IMR-90 (cell line): Measurements from ENCODE around the gene ROBO2. TPM values are rescaled to one million over a fixed set of nuclear protein-coding genes. Genes with fewer than 3 reads are reported as not detected.

Experiments
- ATAC-seq: fragments of 200-7000 bp; cut with Tn5 transposase; 2 replicates; pipeline ENCODE4 v1.9.1; 2020; ENCODE audit warnings: low read depth, mild to moderate bottlenecking, moderate library complexity
- BruUV-seq: library from RNA; stranded (reverse); fragments of 400-500 nt; replicated peaks from 2 replicates; lab custom pipeline; 2021; lab: Mats Ljungman, UMichigan
- CTCF ChIA-PET: fragments of 300-600 bp; formaldehyde crosslinking; extraction: SDS; loops from one replicate; lab custom pipeline; 2021; ENCODE audit warnings: antibody characterized with exemption; lab: Yijun Ruan, JAX
- POLR2A ChIA-PET: fragments of 300-600 bp; sonication (Branson Sonifier 250); formaldehyde crosslinking; loops from one replicate; lab custom pipeline; 2022; ENCODE audit warnings: antibody characterized with exemption; ENCODE audit not compliant: unreplicated experiment; lab: Charles Lee
- DNase-seq: peaks from one replicate; pipeline ENCODE4 v3.0.0; 2013
- H2AFZ ChIP-seq: replicated peaks from 2 replicates; pipeline ENCODE3; 2013; ENCODE audit warnings: low read length, mild to moderate bottlenecking; ENCODE audit not compliant: poor library complexity
- H2AK5ac ChIP-seq: 2 replicates; pipeline ENCODE4 v1.6.1; 2013; ENCODE audit warnings: low read depth, low read length, inconsistent platforms
- H2AK9ac ChIP-seq: replicated peaks from 2 replicates; pipeline ENCODE3; 2013; ENCODE audit warnings: mild to moderate bottlenecking, low read depth, low read length, moderate library complexity; ENCODE audit not compliant: poor library complexity
- H2BK120ac ChIP-seq: 2 replicates; pipeline ENCODE4 v1.6.1; 2013; ENCODE audit warnings: low read depth, low read length, inconsistent platforms
- H2BK15ac ChIP-seq: 3 replicates; pipeline ENCODE4 v1.6.1; 2013; ENCODE audit warnings: low read depth, low read length, inconsistent platforms
- H2BK20ac ChIP-seq: 2 replicates; pipeline ENCODE4 v1.6.1; 2013; ENCODE audit warnings: low read depth, mild to moderate bottlenecking, inconsistent platforms, low read length, moderate library complexity
- H2BK5ac ChIP-seq: 2 replicates; pipeline ENCODE4 v1.6.1; 2013; ENCODE audit warnings: mild to moderate bottlenecking, low read depth, low read length, inconsistent platforms; ENCODE audit not compliant: poor library complexity, severe bottlenecking
- H3K14ac ChIP-seq: replicated peaks from 2 replicates; pipeline ENCODE4 v1.6.1; 2013; ENCODE audit warnings: low read depth, low read length, inconsistent platforms
- H3K18ac ChIP-seq: 2 replicates; pipeline ENCODE4 v1.6.1; 2013; ENCODE audit warnings: low read depth, low read length, control low read depth
- H3K23ac ChIP-seq: 2 replicates; pipeline ENCODE4 v1.6.1; 2013; ENCODE audit warnings: low read depth, low read length, inconsistent platforms
- H3K27ac ChIP-seq: 2 replicates; pipeline ENCODE4 v1.5.1; 2013; ENCODE audit warnings: mild to moderate bottlenecking, control low read depth, low read length; ENCODE audit not compliant: insufficient read depth
- H3K27me3 ChIP-seq: 2 replicates; pipeline ENCODE4 v1.6.1; 2013; ENCODE audit warnings: low read length; ENCODE audit not compliant: control insufficient read depth, insufficient read depth
- H3K36me3 ChIP-seq: 2 replicates; pipeline ENCODE4 v1.6.1; 2013; ENCODE audit warnings: low read length, mixed read lengths; ENCODE audit not compliant: control insufficient read depth, insufficient read depth
- H3K4ac ChIP-seq: 2 replicates; pipeline ENCODE4 v1.6.1; 2013; ENCODE audit warnings: low read depth, low read length, inconsistent platforms
- H3K4me1 ChIP-seq: 2 replicates; pipeline ENCODE4 v1.6.1; 2013; ENCODE audit warnings: low read length, mixed read lengths; ENCODE audit not compliant: control insufficient read depth, insufficient read depth
- H3K4me2 ChIP-seq: 2 replicates; pipeline ENCODE4 v1.6.1; 2013; ENCODE audit warnings: low read depth, mild to moderate bottlenecking, control low read depth, low read length, moderate library complexity
- H3K4me3 ChIP-seq: 2 replicates; pipeline ENCODE4 v1.5.1; 2013; ENCODE audit warnings: low read depth, mild to moderate bottlenecking, control low read depth, low read length, moderate library complexity; ENCODE audit not compliant: insufficient read depth
- H3K56ac ChIP-seq: 2 replicates; pipeline ENCODE4 v1.6.1; 2013; ENCODE audit warnings: low read length, inconsistent platforms; ENCODE audit not compliant: insufficient read depth; ENCODE audit errors: extremely low read depth
- H3K79me1 ChIP-seq, 2 experiments: 2 replicates each; pipeline ENCODE4 v1.6.1; 2013; ENCODE audit warnings: low read length in 2 of 2, inconsistent platforms in 1 of 2, low read depth in 1 of 2
- H3K9ac ChIP-seq: 2 replicates; pipeline ENCODE4 v1.6.1; 2013; ENCODE audit warnings: low read depth, low read length, control low read depth
- H3K9me1 ChIP-seq: 2 replicates; pipeline ENCODE4 v1.6.1; 2013; ENCODE audit warnings: low read length, inconsistent platforms; ENCODE audit not compliant: insufficient read depth
- H3K9me3 ChIP-seq: 2 replicates; pipeline ENCODE4 v1.6.1; 2013; ENCODE audit warnings: low read length; ENCODE audit not compliant: control insufficient read depth, insufficient read depth
- H4K20me1 ChIP-seq: 2 replicates; pipeline ENCODE4 v1.6.1; 2013; ENCODE audit warnings: low read length, inconsistent platforms; ENCODE audit not compliant: insufficient read depth
- H4K5ac ChIP-seq: 2 replicates; pipeline ENCODE4 v1.6.1; 2013; ENCODE audit warnings: mild to moderate bottlenecking, low read depth, low read length, control low read depth
- H4K8ac ChIP-seq, 2 experiments: 2 replicates each; pipeline ENCODE4 v1.6.1; 2013; ENCODE audit warnings: low read depth in 2 of 2, low read length in 2 of 2, control low read depth in 1 of 2, inconsistent platforms in 1 of 2
- H4K91ac ChIP-seq: 2 replicates; pipeline ENCODE4 v1.6.1; 2013; ENCODE audit warnings: low read depth, low read length, inconsistent platforms; ENCODE audit not compliant: insufficient read depth
- BHLHE40 ChIP-seq: fragments of 150-350 bp; IDR thresholded peaks from 2 replicates; pipeline ENCODE4 v1.6.1; 2016; ENCODE audit warnings: mild to moderate bottlenecking, low read depth, low read length
- CEBPB ChIP-seq: IDR thresholded peaks from 2 replicates; pipeline ENCODE4 v1.6.1; 2012; ENCODE audit warnings: low read depth, low read length, improper control_type of control experiment
- CHD1 ChIP-seq: IDR thresholded peaks from 2 replicates; pipeline ENCODE4 v1.6.1; 2012; ENCODE audit warnings: low read depth, low read length, improper control_type of control experiment
- FOS ChIP-seq: fragments of 150-350 bp; IDR thresholded peaks from 2 replicates; pipeline ENCODE4 v1.6.1; 2016; ENCODE audit warnings: low read depth, low read length
- MAFK ChIP-seq: IDR thresholded peaks from 2 replicates; pipeline ENCODE4 v1.6.1; 2012; ENCODE audit warnings: low read depth, low read length, improper control_type of control experiment
- MAZ ChIP-seq: IDR thresholded peaks from 2 replicates; pipeline ENCODE4 v1.6.1; 2012; ENCODE audit warnings: low read depth, mild to moderate bottlenecking, low read length, improper control_type of control experiment, moderate library complexity, borderline replicate concordance
- MXI1 ChIP-seq: IDR thresholded peaks from 2 replicates; pipeline ENCODE4 v1.6.1; 2012; ENCODE audit warnings: low read depth, mild to moderate bottlenecking, low read length, moderate library complexity, borderline replicate concordance
- NFE2L2 ChIP-seq: fragments of 150-350 bp; IDR thresholded peaks from 2 replicates; pipeline ENCODE4 v1.6.1; 2016; ENCODE audit warnings: low read depth, mild to moderate bottlenecking, low read length
- POLR2A ChIP-seq: IDR thresholded peaks from 2 replicates; pipeline ENCODE4 v1.6.1; 2012; ENCODE audit warnings: mild to moderate bottlenecking, low read depth, low read length
- RAD21 ChIP-seq: IDR thresholded peaks from 2 replicates; pipeline ENCODE4 v1.6.1; 2012; ENCODE audit warnings: low read length, improper control_type of control experiment
- RCOR1 ChIP-seq: IDR thresholded peaks from 2 replicates; pipeline ENCODE4 v1.6.1; 2012; ENCODE audit warnings: mild to moderate bottlenecking, low read length, improper control_type of control experiment; ENCODE audit not compliant: insufficient replicate concordance
- RFX5 ChIP-seq: IDR thresholded peaks from 2 replicates; pipeline ENCODE4 v1.8.0; 2012; ENCODE audit warnings: low read depth, mild to moderate bottlenecking, low read length, moderate library complexity
- SMC3 ChIP-seq: fragments of 150-350 bp; IDR thresholded peaks from 2 replicates; pipeline ENCODE4 v1.6.1; 2016; ENCODE audit warnings: low read depth, mild to moderate bottlenecking, antibody characterized with exemption, low read length, moderate library complexity
- USF2 ChIP-seq: fragments of 150-350 bp; IDR thresholded peaks from 2 replicates; pipeline ENCODE4 v1.6.1; 2017; ENCODE audit warnings: mild to moderate bottlenecking, antibody characterized with exemption, low read length, low read depth
- WGBS, 2 experiments: methylation state at CpG; one replicate each; pipeline versions ENCODE4 v1.1.5 to v1.1.7; 2013; ENCODE audit warnings: missing lambda C conversion rate in 2 of 2; ENCODE audit not compliant: insufficient read length in 1 of 2; ENCODE audit errors: extremely low coverage in 2 of 2; 5-methylcytosine and 5-hydroxymethylcytosine counted together
- dilution Hi-C: fragments of 300-500 bp; cut with HindIII; formaldehyde crosslinking; loops from one replicate; pipeline ENCODE4 v1.14.3; 2018; ENCODE audit warnings: low sequenced_read_pairs; ENCODE audit not compliant: unreplicated experiment
- in situ Hi-C: fragments of 300-500 bp; cut with MboI; formaldehyde crosslinking; loops from 3 replicates; pipeline ENCODE4 v1.14.3; 2019; ENCODE audit warnings: low sequenced_read_pairs, inconsistent platforms, mixed read lengths
- intact Hi-C: fragments of 100-400 bp; cut with micrococcal nuclease; formaldehyde crosslinking; loops from 2 replicates; pipeline ENCODE4 v1.10.0; 2022
- polyA plus RNA-seq, 3 experiments: library from polyadenylated mRNA; depleted of rRNA; stranded (reverse); fragments of >200 nt; gene quantifications; 2 replicates each; pipeline ENCODE4 v1.2.3, GENCODE V29; 2012; ENCODE audit warnings: low replicate concordance in 1 of 3
- total RNA-seq: library from RNA; depleted of rRNA; stranded (reverse); fragments of >200 nt; gene quantifications from 2 replicates; pipeline ENCODE4 v1.2.3, GENCODE V29; 2012
- TF ChIP-seq, protein P1 (sequence below): conservative IDR thresholded peaks from 2 replicates; pipeline ENCODE4 v1.5.1; 2012; ENCODE audit warnings: mild to moderate bottlenecking, low read depth, low read length, improper control_type of control experiment
- TF ChIP-seq, protein P2 (sequence below): fragments of 150-350 bp; IDR thresholded peaks from 2 replicates; pipeline ENCODE4 v1.6.1; 2016; ENCODE audit warnings: low read depth, mild to moderate bottlenecking, low read length, moderate library complexity, borderline replicate concordance

ROBO2 gene
- total and polyA plus RNA-seq, 2 of the 4 experiments (the other 2 are of a cell fraction), result 9.3 to 14.5 TPM

- ATAC-seq (no peak), DNase-seq (no peak)
- no peak overlapping the region for H4K5ac ChIP-seq
- CTCF ChIA-PET, result interaction anchor here (0.6 kb wide), 1 partner anchor 246 kb away, joined by 3 read pairs; no protein-coding TSS in a partner anchor
- H4K8ac ChIP-seq, result no peak overlapping the region
- no peaks in the 10 kb centered on the region for H3K4me1 ChIP-seq
- no peak overlapping the region for H3K56ac ChIP-seq
- intact Hi-C loops (no loop called here), dilution Hi-C loops (no loop called here), in situ Hi-C loops (no loop called here)
- H2AK5ac ChIP-seq, result no peak overlapping the region
- no peaks in the 10 kb centered on the region for H3K79me1 ChIP-seq
- H2AK9ac ChIP-seq, result no peak overlapping the region
- no peaks in the 10 kb centered on the region for H3K9me1 ChIP-seq
- BruUV-seq, result no TSS peak
- no peak overlapping the region for H2BK120ac ChIP-seq
- WGBS, 2 experiments, result no CpG with 5 or more reads among the region's 3 CpGs
- H3K36me3 ChIP-seq, result no peaks in the 10 kb centered on the region
- H2AFZ ChIP-seq, result no peak overlapping the region
- H3K23ac ChIP-seq, result no peak overlapping the region
- no peak overlapping the region for H2BK5ac ChIP-seq
- no peak overlapping the region for H2BK15ac ChIP-seq
- H3K9ac ChIP-seq, result no peak overlapping the region
- H4K91ac ChIP-seq, result no peak overlapping the region
- no peak overlapping the region for H2BK20ac ChIP-seq
- no peaks in the 10 kb centered on the region for H3K27me3 ChIP-seq
- H3K14ac ChIP-seq, result no peak overlapping the region
- no peak overlapping the region for H3K4me2 ChIP-seq
- H3K27ac ChIP-seq, result no peak overlapping the region
- H3K4ac ChIP-seq, result no peak overlapping the region
- no peaks in the 10 kb centered on the region for H3K9me3 ChIP-seq
- POLR2A ChIA-PET, result no interaction called here
- no peaks in the 10 kb centered on the region for H4K20me1 ChIP-seq
- H3K18ac ChIP-seq, result no peak overlapping the region
- TF ChIP-seq RAD21 (no peak), USF2 (no peak), RFX5 (no peak), POLR2A (no peak), SMC3 (no peak), MAFK (no peak), BHLHE40 (no peak), FOS (no peak), CEBPB (no peak), MXI1 (no peak), RCOR1 (no peak), CHD1 (no peak), MAZ (no peak), NFE2L2 (no peak)
- TF ChIP-seq, protein P1, sequence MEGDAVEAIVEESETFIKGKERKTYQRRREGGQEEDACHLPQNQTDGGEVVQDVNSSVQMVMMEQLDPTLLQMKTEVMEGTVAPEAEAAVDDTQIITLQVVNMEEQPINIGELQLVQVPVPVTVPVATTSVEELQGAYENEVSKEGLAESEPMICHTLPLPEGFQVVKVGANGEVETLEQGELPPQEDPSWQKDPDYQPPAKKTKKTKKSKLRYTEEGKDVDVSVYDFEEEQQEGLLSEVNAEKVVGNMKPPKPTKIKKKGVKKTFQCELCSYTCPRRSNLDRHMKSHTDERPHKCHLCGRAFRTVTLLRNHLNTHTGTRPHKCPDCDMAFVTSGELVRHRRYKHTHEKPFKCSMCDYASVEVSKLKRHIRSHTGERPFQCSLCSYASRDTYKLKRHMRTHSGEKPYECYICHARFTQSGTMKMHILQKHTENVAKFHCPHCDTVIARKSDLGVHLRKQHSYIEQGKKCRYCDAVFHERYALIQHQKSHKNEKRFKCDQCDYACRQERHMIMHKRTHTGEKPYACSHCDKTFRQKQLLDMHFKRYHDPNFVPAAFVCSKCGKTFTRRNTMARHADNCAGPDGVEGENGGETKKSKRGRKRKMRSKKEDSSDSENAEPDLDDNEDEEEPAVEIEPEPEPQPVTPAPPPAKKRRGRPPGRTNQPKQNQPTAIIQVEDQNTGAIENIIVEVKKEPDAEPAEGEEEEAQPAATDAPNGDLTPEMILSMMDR, result no peak
- TF ChIP-seq, protein P2, sequence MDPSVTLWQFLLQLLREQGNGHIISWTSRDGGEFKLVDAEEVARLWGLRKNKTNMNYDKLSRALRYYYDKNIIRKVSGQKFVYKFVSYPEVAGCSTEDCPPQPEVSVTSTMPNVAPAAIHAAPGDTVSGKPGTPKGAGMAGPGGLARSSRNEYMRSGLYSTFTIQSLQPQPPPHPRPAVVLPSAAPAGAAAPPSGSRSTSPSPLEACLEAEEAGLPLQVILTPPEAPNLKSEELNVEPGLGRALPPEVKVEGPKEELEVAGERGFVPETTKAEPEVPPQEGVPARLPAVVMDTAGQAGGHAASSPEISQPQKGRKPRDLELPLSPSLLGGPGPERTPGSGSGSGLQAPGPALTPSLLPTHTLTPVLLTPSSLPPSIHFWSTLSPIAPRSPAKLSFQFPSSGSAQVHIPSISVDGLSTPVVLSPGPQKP, result no peak
- no peak overlapping the region for H3K4me3 ChIP-seq
These were observed 205.1 kb downstream of the ROBO2 start for GRCh38 chr3:77244981-77245380.
